Body of pancreas (tissue), 4 donors: Measurements from ENCODE around the gene ABI2. TPM values are rescaled to one million over a fixed set of nuclear protein-coding genes. Genes with fewer than 3 reads are reported as not detected.

Experiments
- ATAC-seq: fragments of 150-250 bp; one replicate; pipeline ENCODE4 v1.9.1; 2016
- DNase-seq, 4 donors: peaks; one replicate each; pipeline ENCODE4 v3.0.0-alpha.2; 2019
- H3K27ac ChIP-seq, 4 donors: fragments of 200-600 bp; sonication (generic); 1 replicate in 3 of 4; 2 replicates in 1 of 4; pipeline versions ENCODE4 v1.5.1 to v1.6.1; 2016 to 2019; ENCODE audit warnings: mild to moderate bottlenecking in 1 of 4, mixed read lengths in 1 of 4, moderate library complexity in 1 of 4
- H3K27me3 ChIP-seq, 2 donors: fragments of 200-600 bp; sonication (generic); one replicate each; pipeline ENCODE4 v1.6.0; 2016; ENCODE audit warnings: mild to moderate bottlenecking in 1 of 2
- H3K36me3 ChIP-seq, 2 donors: fragments of 200-600 bp; sonication (generic); replicated peaks in 1 of 2; 2 replicates each; pipeline ENCODE4 v1.5.1; 2016; ENCODE audit warnings: low read depth in 2 of 2; ENCODE audit not compliant: insufficient read depth in 1 of 2
- H3K4me1 ChIP-seq: fragments of 200-600 bp; sonication (generic); one replicate; pipeline ENCODE4 v1.6.0; 2016
- H3K4me3 ChIP-seq, 2 donors: fragments of 200-600 bp; sonication (generic); 1 replicate in 1 of 2; 2 replicates in 1 of 2; pipeline ENCODE4 v1.5.1; 2016 to 2019
- H3K9me3 ChIP-seq, 3 donors: fragments of 200-600 bp; sonication (generic); 1 replicate in 2 of 3; 2 replicates in 1 of 3; pipeline ENCODE4 v1.5.1; 2016
- CTCF ChIP-seq, 7 experiments: fragments of 450-650 bp in 4 of 7; fragments of 200-600 bp in 3 of 7; sonication (generic) in 3 of 7; IDR thresholded peaks; one replicate each; pipeline ENCODE4 v1.5.1; 2016 to 2019; ENCODE audit warnings: antibody characterized with exemption in 7 of 7
- POLR2A ChIP-seq, 3 donors: fragments of 450-650 bp; IDR thresholded peaks; one replicate each; pipeline ENCODE4 v1.6.1; 2016; ENCODE audit warnings: antibody characterized with exemption in 3 of 3, mild to moderate bottlenecking in 2 of 3
- WGBS, 2 donors: methylation state at CpG; one replicate each; pipeline ENCODE4 v1.1.5; 2017; 5-methylcytosine and 5-hydroxymethylcytosine counted together
- intact Hi-C: fragments of 100-400 bp; cut with DNase I; formaldehyde crosslinking; loops from one replicate; pipeline ENCODE4 v1.15.1; 2023
- total RNA-seq, 2 donors: library from RNA; depleted of rRNA; stranded (reverse); fragments of >200 nt; gene quantifications; one replicate each; pipeline ENCODE4 v1.1.0, GENCODE V29; 2016

ABI2 gene
- total RNA-seq, 2 donors from 2014 or later: 4.3 to 22.1 TPM

DNA sequence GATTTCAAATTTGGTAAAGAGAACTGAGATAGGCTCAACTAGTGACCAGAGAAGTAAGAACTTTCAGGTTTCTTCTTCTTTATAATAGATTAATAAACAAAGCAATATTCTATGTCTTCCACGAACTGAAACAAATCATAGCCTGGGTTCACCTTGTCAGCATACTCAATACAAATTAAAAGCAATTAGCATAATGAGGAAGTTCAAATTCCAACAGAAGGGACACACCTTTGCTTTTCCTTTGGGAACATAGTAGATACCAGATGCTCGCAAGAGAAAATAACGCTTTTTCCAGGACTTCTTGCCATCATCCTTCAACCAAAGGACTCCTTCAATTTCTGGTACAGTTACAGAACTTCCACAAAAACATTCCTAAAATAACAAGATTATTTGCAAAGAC is 127.0 kb downstream of the ABI2 start:
- Histone ChIP-seq H3K27me3 (no peaks in the 10 kb centered on the region), H3K27ac (no peak overlapping the region), H3K36me3 (peaks cover 0 to 3% of the 10 kb centered on the region in 2 donors), H3K4me3 (no peak overlapping the region), H3K4me1 (no peaks in the 10 kb centered on the region), H3K9me3 (no peaks in the 10 kb centered on the region)
- ATAC-seq (no peak), DNase-seq (no peak)
- TF ChIP-seq POLR2A (IDR thresholded peaks at IDR 0.05): no peak
- no peak for TF ChIP-seq CTCF (IDR thresholded peaks at IDR 0.05)
- 73% methylated on average over 3 of the region's 3 CpGs for WGBS, 2 donors
- intact Hi-C loops: no loop called here

DNA sequence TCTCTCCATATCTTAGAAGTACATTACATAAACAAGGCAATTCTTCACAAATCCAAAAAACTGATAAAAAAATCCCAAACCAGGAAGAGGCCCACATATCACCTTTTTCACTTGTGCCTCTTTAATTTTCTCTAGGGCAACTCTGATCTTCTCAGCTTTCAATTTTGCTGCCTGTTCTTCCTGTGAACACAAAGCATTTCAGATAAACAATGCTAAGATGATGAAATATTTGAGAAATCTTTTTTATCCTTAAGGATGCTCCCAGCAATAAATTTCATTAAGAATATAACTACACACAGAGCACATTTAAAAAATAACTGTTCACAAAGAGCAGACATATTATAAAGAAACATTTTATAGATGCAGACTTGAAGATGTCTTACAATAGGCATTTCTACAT is 133.6 kb downstream of the ABI2 start:
- Histone ChIP-seq H3K9me3 (no peaks in the 10 kb centered on the region), H3K4me3 (no peak overlapping the region), H3K4me1 (no peaks in the 10 kb centered on the region), H3K27me3 (no peaks in the 10 kb centered on the region), H3K27ac (no peak overlapping the region), H3K36me3 (no peaks in the 10 kb centered on the region)
- ATAC-seq (no peak), DNase-seq (no peak)
- TF ChIP-seq POLR2A (IDR thresholded peaks at IDR 0.05) (no peak), CTCF (IDR thresholded peaks at IDR 0.05) (no peak)
- intact Hi-C loops: no loop called here

DNA sequence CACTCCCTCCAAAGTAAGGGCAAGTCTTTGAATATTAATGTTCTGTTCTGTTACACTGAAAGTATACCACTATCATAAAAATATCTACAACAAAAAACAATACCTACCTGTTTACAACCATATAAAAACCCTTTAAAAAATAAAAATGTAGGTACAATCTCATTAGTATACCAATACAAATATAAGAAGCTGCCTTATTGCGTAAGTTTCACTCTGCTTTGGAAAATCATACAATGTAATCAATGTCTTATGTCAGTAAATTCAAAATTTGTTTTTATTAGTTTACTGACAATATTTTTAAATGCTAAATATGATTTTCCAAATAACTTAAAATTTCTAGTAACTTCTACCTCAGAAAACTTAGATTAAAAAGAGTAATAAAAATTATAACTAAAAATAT is 134.1 kb downstream of the ABI2 start:
- Histone ChIP-seq H3K36me3 (no peaks in the 10 kb centered on the region), H3K27me3 (no peaks in the 10 kb centered on the region), H3K27ac (no peak overlapping the region), H3K4me3 (no peak overlapping the region), H3K4me1 (no peaks in the 10 kb centered on the region), H3K9me3 (no peaks in the 10 kb centered on the region)
- no peak for ATAC-seq
- WGBS, 2 donors: 42 to 67% methylated on average over 1 of the region's 1 CpG
- intact Hi-C loops: no loop called here
- TF ChIP-seq CTCF (IDR thresholded peaks at IDR 0.05): no peak
- no peak for TF ChIP-seq POLR2A (IDR thresholded peaks at IDR 0.05)
- DNase-seq: no peak

DNA sequence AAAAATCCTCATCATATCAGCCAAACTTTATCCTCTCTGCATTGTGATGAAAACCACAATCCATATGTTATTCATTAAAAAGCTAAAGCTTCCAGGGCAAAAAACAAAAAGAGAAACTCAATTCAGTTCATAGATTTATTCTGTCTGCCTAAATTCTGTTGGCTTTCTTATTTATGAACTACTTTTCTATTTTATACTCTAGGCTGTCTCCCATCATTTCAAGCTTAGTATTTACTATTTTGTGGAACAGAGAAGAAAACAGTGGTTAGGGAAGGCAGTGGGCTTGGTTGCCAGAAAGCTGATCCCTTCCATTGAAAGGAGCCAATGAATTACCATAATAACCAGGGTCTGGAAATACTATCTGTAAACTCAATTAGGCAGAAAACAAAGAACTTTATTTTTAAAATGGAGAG is 135.1 kb downstream of the ABI2 start:
- ATAC-seq (no peak), DNase-seq (no peak)
- TF ChIP-seq POLR2A (IDR thresholded peaks at IDR 0.05) (no peak), CTCF (IDR thresholded peaks at IDR 0.05) (no peak)
- H3K36me3 ChIP-seq: no peaks in the 10 kb centered on the region
- H3K9me3 ChIP-seq: no peaks in the 10 kb centered on the region
- no peak overlapping the region for H3K4me3 ChIP-seq
- intact Hi-C loops: no loop called here
- H3K27ac ChIP-seq: no peak overlapping the region
- no peaks in the 10 kb centered on the region for H3K27me3 ChIP-seq
- H3K4me1 ChIP-seq: no peaks in the 10 kb centered on the region

DNA sequence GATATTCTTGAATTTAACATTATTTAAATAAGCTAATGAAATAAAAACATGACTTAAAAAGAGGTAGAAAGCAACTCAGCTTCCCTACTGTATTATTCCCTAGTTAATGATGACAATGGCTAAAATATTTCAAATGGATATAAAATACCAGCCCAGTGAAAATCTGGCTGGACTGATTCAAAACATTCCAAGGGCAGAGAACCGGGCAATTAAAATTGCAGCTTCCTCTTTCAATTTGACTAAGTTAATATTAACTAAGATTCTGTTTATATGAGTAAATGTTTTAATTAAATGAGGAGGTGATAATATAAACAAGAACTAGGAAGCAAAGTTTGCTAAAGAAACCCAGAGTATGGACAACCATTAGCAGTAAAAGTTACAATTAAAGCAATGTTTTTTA is 141.4 kb downstream of the ABI2 start:
- TF ChIP-seq POLR2A (IDR thresholded peaks at IDR 0.05) (no peak), CTCF (IDR thresholded peaks at IDR 0.05) (no peak)
- no peaks in the 10 kb centered on the region for H3K27me3 ChIP-seq
- 5 to 16% methylated on average over 1 of the region's 1 CpG for WGBS, 2 donors
- no peak for DNase-seq
- intact Hi-C loops: no loop called here
- peaks cover 16% of the 10 kb centered on the region for H3K4me1 ChIP-seq
- H3K36me3 ChIP-seq: no peaks in the 10 kb centered on the region
- peak overlapping the region in 1 of 4 donors; percentile 40 for H3K27ac ChIP-seq
- H3K9me3 ChIP-seq: no peaks in the 10 kb centered on the region
- no peak for ATAC-seq
- no peak overlapping the region for H3K4me3 ChIP-seq
